ENCODE measurements around the gene GBF1.

Gene GBF1

GRCh38 chr10:102431452-102432124, 186.3 kb downstream of the GBF1 start:
- DNase-seq (ENCODE audit: low read depth) = no peak
- TF ChIP-seq, protein P1, sequence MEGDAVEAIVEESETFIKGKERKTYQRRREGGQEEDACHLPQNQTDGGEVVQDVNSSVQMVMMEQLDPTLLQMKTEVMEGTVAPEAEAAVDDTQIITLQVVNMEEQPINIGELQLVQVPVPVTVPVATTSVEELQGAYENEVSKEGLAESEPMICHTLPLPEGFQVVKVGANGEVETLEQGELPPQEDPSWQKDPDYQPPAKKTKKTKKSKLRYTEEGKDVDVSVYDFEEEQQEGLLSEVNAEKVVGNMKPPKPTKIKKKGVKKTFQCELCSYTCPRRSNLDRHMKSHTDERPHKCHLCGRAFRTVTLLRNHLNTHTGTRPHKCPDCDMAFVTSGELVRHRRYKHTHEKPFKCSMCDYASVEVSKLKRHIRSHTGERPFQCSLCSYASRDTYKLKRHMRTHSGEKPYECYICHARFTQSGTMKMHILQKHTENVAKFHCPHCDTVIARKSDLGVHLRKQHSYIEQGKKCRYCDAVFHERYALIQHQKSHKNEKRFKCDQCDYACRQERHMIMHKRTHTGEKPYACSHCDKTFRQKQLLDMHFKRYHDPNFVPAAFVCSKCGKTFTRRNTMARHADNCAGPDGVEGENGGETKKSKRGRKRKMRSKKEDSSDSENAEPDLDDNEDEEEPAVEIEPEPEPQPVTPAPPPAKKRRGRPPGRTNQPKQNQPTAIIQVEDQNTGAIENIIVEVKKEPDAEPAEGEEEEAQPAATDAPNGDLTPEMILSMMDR (IDR thresholded peaks at IDR 0.05; ENCODE audit: insufficient read depth, low read depth, low read length, missing control alignments) = no peak
- H3K4me3 ChIP-seq (ENCODE audit: low read depth, low read length) = peak overlapping the region; percentile 97
